ENCODE data around the gene TXNL4A. TPM values are rescaled to one million over a fixed set of nuclear protein-coding genes. Genes with fewer than 3 reads are reported as not detected.

Gene TXNL4A, protein sequence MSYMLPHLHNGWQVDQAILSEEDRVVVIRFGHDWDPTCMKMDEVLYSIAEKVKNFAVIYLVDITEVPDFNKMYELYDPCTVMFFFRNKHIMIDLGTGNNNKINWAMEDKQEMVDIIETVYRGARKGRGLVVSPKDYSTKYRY
- 10 to 100 TPM; 14.0 to 44.5 (median 19.4) TPM for total RNA-seq

- peak; percentile 81 to 94 (median 91) for DNase-seq
- TF ChIP-seq CTCF (IDR thresholded peaks at IDR 0.05), result no peak
- TF ChIP-seq POLR2A (IDR thresholded peaks at IDR 0.05), result peak; percentile 73 to 82
- Histone ChIP-seq H3K4me3 (peak within 1 kb of the TSS; percentile 85 to 97 (median 92)), H3K4me1 (peaks cover 0 to 20% (median 7%) of the 10 kb centered on the region in 4 donors), H3K36me3 (no peaks in the 10 kb centered on the region), H3K27ac (peak within 1 kb of the TSS; percentile 94 to 96 (median 94)), H3K9me3 (peaks cover 0 to 3% (median 0%) of the 10 kb centered on the region in 4 donors), H3K27me3 (no peaks in the 10 kb centered on the region)
Observed at GRCh38 chr18:79988451-79989194, at the start of gene TXNL4A. Gene TXNL4A, minus strand, starts transcription at chr18:79988563. Its CDS starts 171 bp downstream, at chr18:79988392.

DNA sequence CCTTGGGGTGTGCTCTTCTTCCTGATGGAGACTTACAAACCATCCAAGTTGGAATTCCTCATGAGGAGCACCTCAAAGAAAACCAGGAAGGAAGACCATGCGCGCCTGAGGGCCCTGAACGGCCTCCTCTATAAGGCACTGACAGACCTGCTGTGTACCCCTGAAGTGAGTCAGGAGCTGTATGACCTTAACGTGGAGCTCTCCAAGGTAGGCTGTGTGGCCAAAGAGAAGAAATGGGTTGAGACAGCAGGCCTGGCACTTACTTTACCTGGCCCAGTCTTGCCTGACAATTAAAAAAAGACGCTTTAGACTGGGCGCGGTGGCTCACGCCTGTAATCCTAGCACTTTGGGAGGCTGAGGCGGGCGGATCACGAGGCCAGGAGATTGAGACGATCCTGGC is 48.9 kb upstream of the TXNL4A start:
- Histone ChIP-seq H3K27me3 (no peaks in the 10 kb centered on the region), H3K4me3 (no peak overlapping the region), H3K27ac (no peak overlapping the region), H3K4me1 (peaks cover 0 to 11% (median 3%) of the 10 kb centered on the region in 4 donors), H3K36me3 (no peaks in the 10 kb centered on the region), H3K9me3 (no peaks in the 10 kb centered on the region)
- TF ChIP-seq CTCF (IDR thresholded peaks at IDR 0.05), result no peak
- TF ChIP-seq POLR2A (IDR thresholded peaks at IDR 0.05), result no peak
- no peak for DNase-seq

GRCh38 chr18:80035997-80036396 is 47.6 kb upstream of the TXNL4A start:
- H3K4me1 ChIP-seq, result peaks cover 0 to 11% (median 3%) of the 10 kb centered on the region in 4 donors
- H3K27me3 ChIP-seq, result no peaks in the 10 kb centered on the region
- no peaks in the 10 kb centered on the region for H3K9me3 ChIP-seq
- H3K36me3 ChIP-seq, result no peaks in the 10 kb centered on the region
- no peak overlapping the region for H3K4me3 ChIP-seq
- no peak for DNase-seq
- no peak overlapping the region for H3K27ac ChIP-seq
- TF ChIP-seq POLR2A (IDR thresholded peaks at IDR 0.05), result no peak
- TF ChIP-seq CTCF (IDR thresholded peaks at IDR 0.05), result no peak

- H3K36me3 ChIP-seq, result no peaks in the 10 kb centered on the region
- DNase-seq, result no peak
- peak overlapping the region; percentile 73 to 93 (median 86) for H3K27ac ChIP-seq
- H3K9me3 ChIP-seq, result no peaks in the 10 kb centered on the region
- TF ChIP-seq POLR2A (IDR thresholded peaks at IDR 0.05) (no peak), CTCF (IDR thresholded peaks at IDR 0.05) (no peak)
- peaks cover 0 to 11% (median 3%) of the 10 kb centered on the region in 4 donors for H3K4me1 ChIP-seq
- H3K4me3 ChIP-seq, result peak overlapping the region; percentile 65 to 80 (median 72)
- H3K27me3 ChIP-seq, result no peaks in the 10 kb centered on the region
Observed at GRCh38 chr18:80034852-80035406, 46.6 kb upstream of the TXNL4A start.

GRCh38 chr18:80034068-80034851 is 45.9 kb upstream of the TXNL4A start, which contains the start of gene RBFA:
Gene RBFA, plus strand, starts transcription at chr18:80034434. Its CDS starts 62 bp downstream, at chr18:80034496.
- TF ChIP-seq POLR2A (IDR thresholded peaks at IDR 0.05) (peak; percentile 44 to 64), CTCF (IDR thresholded peaks at IDR 0.05) (peak; percentile 14 to 64 (median 42))

More at GRCh38 chr18:80034068-80034851, 45.9 kb upstream of the TXNL4A start, which contains the start of gene RBFA:
- Histone ChIP-seq H3K27ac (peak within 1 kb of the TSS; percentile 73 to 93 (median 86)), H3K27me3 (no peaks in the 10 kb centered on the region), H3K4me3 (peak within 1 kb of the TSS; percentile 65 to 80 (median 72)), H3K9me3 (no peaks in the 10 kb centered on the region), H3K4me1 (peaks cover 0 to 11% (median 3%) of the 10 kb centered on the region in 4 donors), H3K36me3 (no peaks in the 10 kb centered on the region)
- peak; percentile 99 to 100 (median 99) for DNase-seq
